CD4-positive, alpha-beta T cell (primary cell): ENCODE data around the gene CETP. TPM values are rescaled to one million over a fixed set of nuclear protein-coding genes. Genes with fewer than 3 reads are reported as not detected.
"Not testable (repeated sequence)": the region's sequence is repeated elsewhere in the genome, so short reads cannot be mapped to it uniquely, and the experiment has no call there.

Experiments used
- ATAC-seq: fragments of 200-7000 bp; cut with Tn5 transposase; one replicate; pipeline ENCODE4 v1.10.0; 2022; ENCODE audit warnings: mild to moderate bottlenecking; ENCODE audit not compliant: poor library complexity
- CTCF ChIA-PET: fragments of 350-600 bp; sonication (Branson Sonifier 250); formaldehyde crosslinking; loops from one replicate; lab custom pipeline; 2021; ENCODE audit warnings: antibody characterized with exemption, inconsistent platforms; lab: Charles Lee
- POLR2A ChIA-PET: fragments of 350-600 bp; sonication (Branson Sonifier 250); formaldehyde crosslinking; loops from one replicate; lab custom pipeline; 2021; ENCODE audit warnings: antibody characterized with exemption, inconsistent platforms; lab: Charles Lee
- DNase-seq, 14 experiments: peaks; one replicate each; pipeline ENCODE4 v3.0.0-alpha.2; 2013 to 2020; ENCODE audit warnings: mixed read lengths in 2 of 14
- H3K27ac ChIP-seq, 2 donors: one replicate each; pipeline versions ENCODE4 v1.5.1 to v1.7.0; 2013; ENCODE audit warnings: low read length in 2 of 2, low read depth in 1 of 2, mild to moderate bottlenecking in 1 of 2
- H3K27me3 ChIP-seq, 2 experiments: 1 replicate in 1 of 2; 2 replicates in 1 of 2; pipeline versions ENCODE4 v1.6.1 to v1.7.0; 2013; ENCODE audit warnings: low read length in 2 of 2, control low read depth in 1 of 2, mild to moderate bottlenecking in 1 of 2, moderate library complexity in 1 of 2; ENCODE audit not compliant: insufficient read depth in 2 of 2, control insufficient read depth in 1 of 2
- H3K36me3 ChIP-seq: one replicate; pipeline ENCODE4 v1.6.1; 2013; ENCODE audit warnings: low read length, control low read depth; ENCODE audit not compliant: insufficient read depth
- H3K4me1 ChIP-seq: one replicate; pipeline ENCODE4 v1.6.1; 2013; ENCODE audit warnings: low read length, control low read depth; ENCODE audit not compliant: insufficient read depth
- H3K4me3 ChIP-seq: one replicate; pipeline ENCODE4 v1.5.1; 2013; ENCODE audit warnings: mild to moderate bottlenecking, low read length, moderate library complexity
- H3K9me3 ChIP-seq, 2 experiments: 1 replicate in 1 of 2; 2 replicates in 1 of 2; pipeline versions ENCODE4 v1.6.1 to v1.7.0; 2013; ENCODE audit warnings: low read length in 2 of 2, mild to moderate bottlenecking in 2 of 2, control low read depth in 1 of 2, moderate library complexity in 1 of 2; ENCODE audit not compliant: control insufficient read depth in 1 of 2, insufficient read depth in 1 of 2
- H3K27ac Mint-ChIP-seq: one replicate; pipeline ENCODE4 v1.8.0; 2020; ENCODE audit warnings: mixed read lengths
- H3K27me3 Mint-ChIP-seq: one replicate; pipeline ENCODE4 v1.8.0; 2021; ENCODE audit warnings: mixed read lengths
- H3K36me3 Mint-ChIP-seq: one replicate; pipeline ENCODE4 v1.8.0; 2021; ENCODE audit warnings: low read depth, mixed read lengths
- H3K4me1 Mint-ChIP-seq: one replicate; pipeline ENCODE4 v1.8.0; 2021; ENCODE audit warnings: low read depth, mixed read lengths
- H3K4me3 Mint-ChIP-seq: one replicate; pipeline ENCODE4 v1.8.0; 2020; ENCODE audit warnings: mild to moderate bottlenecking, mixed read lengths
- H3K9me3 Mint-ChIP-seq: one replicate; pipeline ENCODE4 v1.8.0; 2020; ENCODE audit warnings: mixed read lengths
- intact Hi-C, 2 experiments: fragments of 100-400 bp; cut with DNase I in 1 of 2; cut with micrococcal nuclease in 1 of 2; formaldehyde crosslinking; loops; one replicate each; pipeline versions ENCODE4 v1.15.1 to v1.9.0; 2023 to 2025; cut with DNase I, micrococcal nuclease
- total RNA-seq, 174 experiments: library from RNA in 2 of 174; stranded (reverse) in 2 of 174; gene quantifications; one replicate each; pipeline ENCODE4 v1.2.3 and lab custom pipeline; 2021 to 2026
- TF ChIP-seq, protein P1 (sequence below): fragments of 200-600 bp; IDR thresholded peaks from one replicate; pipeline ENCODE4 v1.8.0; 2022; ENCODE audit warnings: antibody characterized with exemption, mild to moderate bottlenecking

CETP gene
- total RNA-seq, 2 experiments from 2014 or later, result not detected

DNA sequence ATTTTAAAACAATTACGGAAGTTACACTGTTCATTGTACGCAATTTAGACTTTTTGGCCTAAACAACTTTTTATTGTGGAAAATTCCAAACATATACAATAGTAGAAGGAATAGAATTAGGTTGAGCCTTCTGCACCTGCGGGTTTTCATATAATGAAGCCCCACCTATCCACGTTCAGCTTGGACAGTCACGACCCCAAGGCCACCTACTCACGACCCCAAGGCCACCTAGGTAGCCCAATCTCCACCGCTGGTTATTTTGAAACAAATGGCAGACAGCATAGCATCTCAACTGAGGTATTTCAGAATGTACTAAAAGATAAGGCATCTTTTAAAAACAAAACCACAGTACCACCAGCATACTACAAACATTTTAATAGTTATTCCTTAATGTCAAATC lies 28.2 kb downstream of the CETP start:
- no peaks in the 10 kb centered on the region for H3K27me3 ChIP-seq
- POLR2A ChIA-PET, result interaction anchor here (0.6 to 3.3 kb wide), 26 partner anchors 9 to 1139 kb away, joined by 3 to 81 read pairs (median 6); partner anchors contain the start of genes CFAP20, HERPUD1, NUP93 and PSME3IP1
- H3K4me1 ChIP-seq, result peaks cover 81% of the 10 kb centered on the region
- ATAC-seq (no peak), DNase-seq (peak in 1 of 14 experiments; percentile 31)
- Mint-ChIP-seq H3K27ac (peak overlapping the region; percentile 96), H3K4me3 (peak overlapping the region; percentile 99), H3K27me3 (no peaks in the 10 kb centered on the region), H3K9me3 (no peaks in the 10 kb centered on the region), H3K36me3 (peaks cover 61% of the 10 kb centered on the region), H3K4me1 (peaks cover 92% of the 10 kb centered on the region)
- TF ChIP-seq, protein P1, sequence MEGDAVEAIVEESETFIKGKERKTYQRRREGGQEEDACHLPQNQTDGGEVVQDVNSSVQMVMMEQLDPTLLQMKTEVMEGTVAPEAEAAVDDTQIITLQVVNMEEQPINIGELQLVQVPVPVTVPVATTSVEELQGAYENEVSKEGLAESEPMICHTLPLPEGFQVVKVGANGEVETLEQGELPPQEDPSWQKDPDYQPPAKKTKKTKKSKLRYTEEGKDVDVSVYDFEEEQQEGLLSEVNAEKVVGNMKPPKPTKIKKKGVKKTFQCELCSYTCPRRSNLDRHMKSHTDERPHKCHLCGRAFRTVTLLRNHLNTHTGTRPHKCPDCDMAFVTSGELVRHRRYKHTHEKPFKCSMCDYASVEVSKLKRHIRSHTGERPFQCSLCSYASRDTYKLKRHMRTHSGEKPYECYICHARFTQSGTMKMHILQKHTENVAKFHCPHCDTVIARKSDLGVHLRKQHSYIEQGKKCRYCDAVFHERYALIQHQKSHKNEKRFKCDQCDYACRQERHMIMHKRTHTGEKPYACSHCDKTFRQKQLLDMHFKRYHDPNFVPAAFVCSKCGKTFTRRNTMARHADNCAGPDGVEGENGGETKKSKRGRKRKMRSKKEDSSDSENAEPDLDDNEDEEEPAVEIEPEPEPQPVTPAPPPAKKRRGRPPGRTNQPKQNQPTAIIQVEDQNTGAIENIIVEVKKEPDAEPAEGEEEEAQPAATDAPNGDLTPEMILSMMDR, result no peak
- H3K36me3 ChIP-seq, result peaks cover 11% of the 10 kb centered on the region
- peak overlapping the region; percentile 85 to 93 for H3K27ac ChIP-seq
- H3K4me3 ChIP-seq, result peak overlapping the region; percentile 90
- no peaks in the 10 kb centered on the region for H3K9me3 ChIP-seq
- intact Hi-C loops, result loop anchor here (1.0 to 5.0 kb wide), 7 partner anchors 24 to 58 kb away; partner anchors contain the start of gene HERPUD1 (in 2 of the 2)
- CTCF ChIA-PET, result interaction anchor here (0.7 to 2.5 kb wide), 9 partner anchors 8 to 62 kb away, joined by 3 to 10 read pairs (median 5); no protein-coding TSS in a partner anchor

DNA sequence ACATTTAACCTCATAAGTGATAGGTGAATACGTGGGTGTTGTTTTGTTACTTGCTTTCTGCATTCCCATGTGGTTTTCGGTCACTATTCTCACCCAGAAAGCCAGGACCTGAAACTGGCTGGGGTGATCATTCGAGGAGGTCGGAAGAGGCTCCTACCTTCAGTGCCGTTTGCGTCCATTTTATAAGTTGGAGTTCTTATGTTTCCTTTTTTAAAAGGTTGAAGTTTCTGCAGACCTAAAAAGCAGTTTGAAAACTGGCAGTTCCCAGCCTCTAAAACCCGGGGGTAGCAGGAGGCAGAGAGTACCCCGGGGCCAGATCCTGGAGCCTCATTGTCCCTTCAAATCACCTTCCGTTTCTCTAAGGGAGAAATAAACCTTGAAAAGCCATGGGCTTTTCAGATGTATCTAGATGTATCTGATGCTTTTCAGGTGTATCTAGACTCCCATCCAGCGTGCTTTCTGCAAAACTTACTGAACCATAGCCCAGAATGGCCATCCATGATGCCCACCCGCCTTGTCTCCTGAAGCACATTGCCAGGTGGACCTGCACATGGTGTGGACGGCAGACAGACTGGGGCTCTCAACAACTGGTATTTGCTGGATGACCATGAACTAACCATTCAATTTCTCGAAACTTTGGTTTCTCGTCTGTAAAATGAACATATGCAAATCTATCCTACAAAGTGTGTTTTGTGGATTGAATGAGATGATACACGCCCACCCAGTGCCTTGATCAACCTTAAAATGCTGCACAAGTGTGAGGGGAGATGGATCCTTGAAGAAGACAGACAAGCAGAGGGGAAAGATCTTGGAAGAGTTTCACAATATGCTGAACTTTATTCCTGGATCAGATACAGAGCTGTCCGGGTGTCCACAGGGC lies 28.9 kb downstream of the CETP start:
- Histone ChIP-seq H3K36me3 (peaks cover 13% of the 10 kb centered on the region), H3K27me3 (no peaks in the 10 kb centered on the region), H3K27ac (peak overlapping the region; percentile 85 to 93), H3K4me1 (peaks cover 81% of the 10 kb centered on the region), H3K4me3 (peak overlapping the region; percentile 90), H3K9me3 (no peaks in the 10 kb centered on the region)
- CTCF ChIA-PET, result interaction anchor here (0.8 to 2.1 kb wide), 3 partner anchors 15 to 50 kb away, joined by 3 to 6 read pairs (median 4); no protein-coding TSS in a partner anchor
- DNase-seq, result peak in 2 of 14 experiments; percentile 30 to 32
- TF ChIP-seq, protein P1, result no peak
- POLR2A ChIA-PET, result interaction anchor here (0.6 to 2.8 kb wide), 10 partner anchors 8 to 236 kb away, joined by 3 to 81 read pairs (median 22); no protein-coding TSS in a partner anchor
- Mint-ChIP-seq H3K9me3 (no peaks in the 10 kb centered on the region), H3K4me3 (peak overlapping the region; percentile 99), H3K27me3 (no peaks in the 10 kb centered on the region), H3K36me3 (peaks cover 60% of the 10 kb centered on the region), H3K27ac (peak overlapping the region; percentile 96), H3K4me1 (peaks cover 92% of the 10 kb centered on the region)
- intact Hi-C loops, result loop anchor here in 1 of 2 experiments (1.0 to 5.0 kb wide), 3 partner anchors 9 to 58 kb away; partner anchors contain the start of gene HERPUD1
- no peak for ATAC-seq

DNA sequence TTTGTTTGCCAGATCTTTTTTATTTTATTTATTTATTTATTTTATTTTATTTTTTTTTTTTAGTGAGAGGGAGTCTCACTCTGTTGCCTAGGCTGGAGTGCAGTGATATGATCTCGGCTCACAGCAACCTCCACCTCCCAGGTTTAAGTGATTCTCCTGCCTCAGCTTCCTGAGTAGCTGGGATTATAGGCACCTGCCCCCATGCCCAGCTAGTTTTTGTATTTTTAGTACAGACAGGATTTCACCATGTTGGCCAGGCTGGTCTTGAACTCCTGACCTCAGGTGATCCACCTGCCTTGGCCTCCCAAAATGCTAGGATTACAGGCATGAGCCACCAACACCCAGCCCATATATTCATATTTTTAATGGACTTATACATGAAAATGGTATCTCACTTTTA lies 30.7 kb downstream of the CETP start:
- DNase-seq, result peak in 1 of 14 experiments; percentile 2
- not testable (repeated sequence) for H3K9me3 Mint-ChIP-seq, ATAC-seq, H3K27me3 Mint-ChIP-seq, H3K9me3 ChIP-seq, H3K27me3 ChIP-seq
- Histone ChIP-seq H3K4me3 (peak overlapping the region; percentile 90), H3K4me1 (peaks cover 79% of the 10 kb centered on the region), H3K27ac (peak overlapping the region in 1 of 2 donors; percentile 36), H3K36me3 (peaks cover 15% of the 10 kb centered on the region)
- Mint-ChIP-seq H3K36me3 (peaks cover 74% of the 10 kb centered on the region), H3K4me1 (peaks cover 91% of the 10 kb centered on the region), H3K27ac (peak overlapping the region; percentile 96), H3K4me3 (peak overlapping the region; percentile 99)
- ChIA-PET CTCF (interaction anchor here (0.6 to 4.2 kb wide), 3 partner anchors 15 to 49 kb away, joined by 3 to 11 read pairs (median 3); no protein-coding TSS in a partner anchor), POLR2A (interaction anchor here (0.6 to 2.2 kb wide), 8 partner anchors 15 to 78 kb away, joined by 3 to 11 read pairs (median 5); no protein-coding TSS in a partner anchor)
- intact Hi-C loops, result loop anchor here in 1 of 2 experiments (5.0 kb wide), 2 partner anchors 35 to 60 kb away; partner anchors contain the start of gene HERPUD1
